ENCODE measurements around the gene TSPAN17.

Gene TSPAN17

GRCh38 chr5:176656467-176656990 lies 9.2 kb downstream of the TSPAN17 start:
- Histone ChIP-seq H3K27ac (ENCODE audit: low read length) (no peak overlapping the region), H3K36me3 (ENCODE audit: control insufficient read depth, low read depth, low read length) (peaks cover 6% of the 10 kb centered on the region), H3K9ac (ENCODE audit: low read length) (no peak overlapping the region), H3K27me3 (ENCODE audit: control insufficient read depth, insufficient read depth, low read length) (no peaks in the 10 kb centered on the region), H3K4me3 (ENCODE audit: low read length) (no peak overlapping the region), H3K9me3 (ENCODE audit: control insufficient read depth, low read depth, low read length) (no peaks in the 10 kb centered on the region), H3K4me1 (ENCODE audit: control insufficient read depth, low read depth, low read length) (no peaks in the 10 kb centered on the region)

GRCh38 chr5:176658007-176658599 lies 10.8 kb downstream of the TSPAN17 start:
- H3K9me3 ChIP-seq (ENCODE audit: control insufficient read depth, low read depth, low read length) = no peaks in the 10 kb centered on the region
- peaks cover 3% of the 10 kb centered on the region for H3K36me3 ChIP-seq (ENCODE audit: control insufficient read depth, low read depth, low read length)
- no peaks in the 10 kb centered on the region for H3K4me1 ChIP-seq (ENCODE audit: control insufficient read depth, low read depth, low read length)
- H3K27ac ChIP-seq (ENCODE audit: low read length) = no peak overlapping the region
- H3K27me3 ChIP-seq (ENCODE audit: control insufficient read depth, insufficient read depth, low read length) = no peaks in the 10 kb centered on the region
- no peak overlapping the region for H3K9ac ChIP-seq (ENCODE audit: low read length)
- no peak overlapping the region for H3K4me3 ChIP-seq (ENCODE audit: low read length)

- H3K27me3 ChIP-seq (ENCODE audit: control insufficient read depth, insufficient read depth, low read length) = no peaks in the 10 kb centered on the region
- H3K4me3 ChIP-seq (ENCODE audit: low read length) = no peak overlapping the region
- no peaks in the 10 kb centered on the region for H3K4me1 ChIP-seq (ENCODE audit: control insufficient read depth, low read depth, low read length)
- no peaks in the 10 kb centered on the region for H3K36me3 ChIP-seq (ENCODE audit: control insufficient read depth, low read depth, low read length)
- H3K9me3 ChIP-seq (ENCODE audit: control insufficient read depth, low read depth, low read length) = no peaks in the 10 kb centered on the region
- no peak overlapping the region for H3K9ac ChIP-seq (ENCODE audit: low read length)
- no peak overlapping the region for H3K27ac ChIP-seq (ENCODE audit: low read length)
These were observed 11.7 kb downstream of the TSPAN17 start for GRCh38 chr5:176658817-176659511.

- Histone ChIP-seq H3K27ac (ENCODE audit: low read length) (no peak overlapping the region), H3K4me1 (ENCODE audit: control insufficient read depth, low read depth, low read length) (no peaks in the 10 kb centered on the region), H3K27me3 (ENCODE audit: control insufficient read depth, insufficient read depth, low read length) (no peaks in the 10 kb centered on the region), H3K9ac (ENCODE audit: low read length) (no peak overlapping the region), H3K36me3 (ENCODE audit: control insufficient read depth, low read depth, low read length) (no peaks in the 10 kb centered on the region), H3K9me3 (ENCODE audit: control insufficient read depth, low read depth, low read length) (no peaks in the 10 kb centered on the region), H3K4me3 (ENCODE audit: low read length) (no peak overlapping the region)
These were observed 12.2 kb downstream of the TSPAN17 start for GRCh38 chr5:176659512-176659839.

GRCh38 chr5:176659860-176660461 lies 12.7 kb downstream of the TSPAN17 start:
- no peaks in the 10 kb centered on the region for H3K4me1 ChIP-seq (ENCODE audit: control insufficient read depth, low read depth, low read length)
- no peaks in the 10 kb centered on the region for H3K27me3 ChIP-seq (ENCODE audit: control insufficient read depth, insufficient read depth, low read length)
- no peaks in the 10 kb centered on the region for H3K9me3 ChIP-seq (ENCODE audit: control insufficient read depth, low read depth, low read length)
- no peak overlapping the region for H3K27ac ChIP-seq (ENCODE audit: low read length)
- no peak overlapping the region for H3K9ac ChIP-seq (ENCODE audit: low read length)
- no peak overlapping the region for H3K4me3 ChIP-seq (ENCODE audit: low read length)
- H3K36me3 ChIP-seq (ENCODE audit: control insufficient read depth, low read depth, low read length) = no peaks in the 10 kb centered on the region

GRCh38 chr5:176660530-176660859 lies 13.2 kb downstream of the TSPAN17 start:
- no peaks in the 10 kb centered on the region for H3K4me1 ChIP-seq (ENCODE audit: control insufficient read depth, low read depth, low read length)
- no peaks in the 10 kb centered on the region for H3K9me3 ChIP-seq (ENCODE audit: control insufficient read depth, low read depth, low read length)
- H3K36me3 ChIP-seq (ENCODE audit: control insufficient read depth, low read depth, low read length) = no peaks in the 10 kb centered on the region
- H3K27me3 ChIP-seq (ENCODE audit: control insufficient read depth, insufficient read depth, low read length) = no peaks in the 10 kb centered on the region
- H3K4me3 ChIP-seq (ENCODE audit: low read length) = no peak overlapping the region
- H3K27ac ChIP-seq (ENCODE audit: low read length) = no peak overlapping the region
- H3K9ac ChIP-seq (ENCODE audit: low read length) = no peak overlapping the region

GRCh38 chr5:176660860-176661641 lies 13.8 kb downstream of the TSPAN17 start:
- no peak overlapping the region for H3K27ac ChIP-seq (ENCODE audit: low read length)
- H3K9me3 ChIP-seq (ENCODE audit: control insufficient read depth, low read depth, low read length) = no peaks in the 10 kb centered on the region
- H3K9ac ChIP-seq (ENCODE audit: low read length) = no peak overlapping the region
- H3K36me3 ChIP-seq (ENCODE audit: control insufficient read depth, low read depth, low read length) = no peaks in the 10 kb centered on the region
- H3K27me3 ChIP-seq (ENCODE audit: control insufficient read depth, insufficient read depth, low read length) = no peaks in the 10 kb centered on the region
- no peak overlapping the region for H3K4me3 ChIP-seq (ENCODE audit: low read length)
- H3K4me1 ChIP-seq (ENCODE audit: control insufficient read depth, low read depth, low read length) = no peaks in the 10 kb centered on the region

GRCh38 chr5:176661676-176662075 lies 14.4 kb downstream of the TSPAN17 start:
- H3K27me3 ChIP-seq (ENCODE audit: control insufficient read depth, insufficient read depth, low read length) = no peaks in the 10 kb centered on the region
- H3K9me3 ChIP-seq (ENCODE audit: control insufficient read depth, low read depth, low read length) = no peaks in the 10 kb centered on the region
- H3K9ac ChIP-seq (ENCODE audit: low read length) = no peak overlapping the region
- H3K36me3 ChIP-seq (ENCODE audit: control insufficient read depth, low read depth, low read length) = no peaks in the 10 kb centered on the region
- no peaks in the 10 kb centered on the region for H3K4me1 ChIP-seq (ENCODE audit: control insufficient read depth, low read depth, low read length)
- H3K4me3 ChIP-seq (ENCODE audit: low read length) = no peak overlapping the region
- H3K27ac ChIP-seq (ENCODE audit: low read length) = no peak overlapping the region

GRCh38 chr5:176662371-176663333 lies 15.4 kb downstream of the TSPAN17 start:
- no peak overlapping the region for H3K4me3 ChIP-seq (ENCODE audit: low read length)
- H3K36me3 ChIP-seq (ENCODE audit: control insufficient read depth, low read depth, low read length) = no peaks in the 10 kb centered on the region
- H3K9ac ChIP-seq (ENCODE audit: low read length) = no peak overlapping the region
- H3K9me3 ChIP-seq (ENCODE audit: control insufficient read depth, low read depth, low read length) = no peaks in the 10 kb centered on the region
- H3K27me3 ChIP-seq (ENCODE audit: control insufficient read depth, insufficient read depth, low read length) = no peaks in the 10 kb centered on the region
- H3K4me1 ChIP-seq (ENCODE audit: control insufficient read depth, low read depth, low read length) = no peaks in the 10 kb centered on the region
- H3K27ac ChIP-seq (ENCODE audit: low read length) = no peak overlapping the region

GRCh38 chr5:176663566-176663965 lies 16.3 kb downstream of the TSPAN17 start:
- Histone ChIP-seq H3K9ac (ENCODE audit: low read length) (no peak overlapping the region), H3K4me3 (ENCODE audit: low read length) (no peak overlapping the region), H3K36me3 (ENCODE audit: control insufficient read depth, low read depth, low read length) (no peaks in the 10 kb centered on the region), H3K27me3 (ENCODE audit: control insufficient read depth, insufficient read depth, low read length) (no peaks in the 10 kb centered on the region), H3K9me3 (ENCODE audit: control insufficient read depth, low read depth, low read length) (no peaks in the 10 kb centered on the region), H3K27ac (ENCODE audit: low read length) (no peak overlapping the region), H3K4me1 (ENCODE audit: control insufficient read depth, low read depth, low read length) (no peaks in the 10 kb centered on the region)

- no peak overlapping the region for H3K9ac ChIP-seq (ENCODE audit: low read length)
- no peaks in the 10 kb centered on the region for H3K27me3 ChIP-seq (ENCODE audit: control insufficient read depth, insufficient read depth, low read length)
- no peaks in the 10 kb centered on the region for H3K9me3 ChIP-seq (ENCODE audit: control insufficient read depth, low read depth, low read length)
- H3K36me3 ChIP-seq (ENCODE audit: control insufficient read depth, low read depth, low read length) = no peaks in the 10 kb centered on the region
- no peaks in the 10 kb centered on the region for H3K4me1 ChIP-seq (ENCODE audit: control insufficient read depth, low read depth, low read length)
- no peak overlapping the region for H3K4me3 ChIP-seq (ENCODE audit: low read length)
- H3K27ac ChIP-seq (ENCODE audit: low read length) = no peak overlapping the region
These were observed 17.2 kb downstream of the TSPAN17 start for GRCh38 chr5:176664479-176664878.
